Measurements from ENCODE around the gene SHLD2. TPM values are rescaled to one million over a fixed set of nuclear protein-coding genes. Genes with fewer than 3 reads are reported as not detected.

Gene SHLD2
- polyA plus RNA-seq, 4 donors = 19.6 to 34.4 (median 27.2) TPM

Other genes with a start within 250 kb of the SHLD2 start
- 10 to 100 TPM in 1 of 4 donors, 1 to 10 TPM in 2, under 1 TPM in 1; 0.45 to 20.8 (median 3.3) TPM for gene MMRN2, start 137.6 kb upstream of the SHLD2 start, polyA plus RNA-seq
- 10 to 100 TPM in 1 of 4 donors, 1 to 10 TPM in 3; 2.4 to 44.8 (median 3.3) TPM for gene SNCG, start 136.6 kb upstream of the SHLD2 start, polyA plus RNA-seq
- gene ADIRF, start 126.7 kb upstream of the SHLD2 start, polyA plus RNA-seq = 1,000 to 10,000 TPM in 1 of 4 donors, 100 to 1,000 TPM in 2, 1 to 10 TPM in 1; 2.9 to 1,065 (median 471) TPM
- not detected for gene FAM25A, start 74.9 kb upstream of the SHLD2 start, polyA plus RNA-seq
- gene GLUD1, start 363 bp upstream of the SHLD2 start, polyA plus RNA-seq = 100 to 1,000 TPM in 2 of 4 donors, 10 to 100 TPM in 2; 79.0 to 141 (median 102) TPM
- 1 to 10 TPM in 3 of 4 donors, not detected in 1; 1.2 to 1.7 (median 1.4) TPM for gene NUTM2A, start 130.2 kb downstream of the SHLD2 start, polyA plus RNA-seq